Measurements from ENCODE around the gene PTPRZ1.

- TF ChIP-seq CTCF (conservative IDR thresholded peaks at IDR 0.05) = no peak
- no peak for TF ChIP-seq EZH2 (IDR thresholded peaks at IDR 0.05; ENCODE audit: low read depth)
Observed at GRCh38 chr7:121882731-121883130, 9.8 kb downstream of the PTPRZ1 start.
